ENCODE data around the gene GLRX3.

GLRX3 gene

DNA sequence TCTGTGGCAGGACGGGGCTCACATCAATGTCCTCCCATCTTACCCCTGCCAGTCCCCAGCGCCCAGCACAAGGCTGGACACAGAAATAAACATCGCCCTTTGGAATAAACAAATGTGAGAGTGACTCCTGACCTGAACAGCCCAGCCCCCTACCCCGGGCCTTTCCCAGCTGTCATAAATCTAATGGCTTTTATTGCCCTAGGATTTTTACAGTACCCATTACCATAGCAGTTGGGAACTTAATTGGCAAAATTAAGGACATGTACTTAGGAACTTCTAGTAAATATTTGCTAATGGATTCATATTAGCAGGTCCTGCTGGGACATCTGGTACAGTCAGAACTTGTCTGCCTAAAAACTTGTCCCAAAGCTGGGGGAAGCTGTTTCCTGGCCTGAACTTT is 76.6 kb downstream of the GLRX3 start:
- no peak for DNase-seq (ENCODE audit: low spot score)
- no peak for TF ChIP-seq CTCF (IDR thresholded peaks at IDR 0.05; ENCODE audit: borderline replicate concordance, control extremely low read depth, extremely low read depth, insufficient read depth, missing control alignments)
- in situ Hi-C loops (cut with MboI; ENCODE audit: low sequenced_read_pairs, unreplicated experiment), result no loop called here

- no peak for TF ChIP-seq CTCF (IDR thresholded peaks at IDR 0.05; ENCODE audit: borderline replicate concordance, control extremely low read depth, extremely low read depth, insufficient read depth, missing control alignments)
- no peak for DNase-seq (ENCODE audit: low spot score)
- in situ Hi-C loops (cut with MboI; ENCODE audit: low sequenced_read_pairs, unreplicated experiment), result no loop called here
These were observed 77.3 kb downstream of the GLRX3 start for GRCh38 chr10:130213286-130214080.

DNA sequence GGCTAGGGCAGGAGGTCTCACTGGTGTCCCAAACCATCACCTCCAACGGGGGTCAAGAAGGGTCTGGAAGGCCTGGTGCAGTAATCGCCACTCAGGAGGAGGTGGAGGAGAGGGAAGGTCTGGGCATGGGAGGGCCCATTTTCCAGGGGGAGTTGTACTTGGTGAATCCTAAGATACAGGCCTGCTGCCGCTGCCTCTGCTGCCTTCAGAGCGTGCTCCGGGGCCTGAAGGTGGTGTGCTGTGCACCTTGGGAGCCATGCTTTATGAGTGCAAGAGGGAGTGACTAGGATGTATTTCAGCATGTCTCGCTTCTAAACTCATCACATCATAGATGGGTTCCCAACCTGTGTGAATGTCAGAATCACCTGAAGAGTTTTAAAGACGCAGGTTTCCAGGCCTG is 78.2 kb downstream of the GLRX3 start:
- DNase-seq (ENCODE audit: low spot score), result no peak
- in situ Hi-C loops (cut with MboI; ENCODE audit: low sequenced_read_pairs, unreplicated experiment), result no loop called here
- TF ChIP-seq CTCF (IDR thresholded peaks at IDR 0.05; ENCODE audit: borderline replicate concordance, control extremely low read depth, extremely low read depth, insufficient read depth, missing control alignments), result no peak

GRCh38 chr10:130215151-130215930 is 79.2 kb downstream of the GLRX3 start:
- no peak for TF ChIP-seq CTCF (IDR thresholded peaks at IDR 0.05; ENCODE audit: borderline replicate concordance, control extremely low read depth, extremely low read depth, insufficient read depth, missing control alignments)
- no peak for DNase-seq (ENCODE audit: low spot score)
- in situ Hi-C loops (cut with MboI; ENCODE audit: low sequenced_read_pairs, unreplicated experiment), result no loop called here

DNA sequence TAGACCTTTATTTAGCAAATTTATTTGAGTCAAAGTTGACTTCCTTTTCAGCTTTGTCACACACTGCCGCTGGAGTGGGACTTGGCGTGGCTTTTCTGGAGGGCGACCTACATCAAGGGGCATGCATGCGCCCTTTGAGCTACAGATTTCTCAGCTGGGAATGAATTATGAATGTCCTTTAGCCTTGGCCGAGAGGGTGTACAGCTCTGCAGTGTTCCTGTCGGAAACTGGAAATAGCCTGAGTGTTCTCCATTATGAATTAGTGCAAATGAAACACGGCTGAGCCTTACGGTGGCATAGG is 79.7 kb downstream of the GLRX3 start:
- no peak for TF ChIP-seq CTCF (IDR thresholded peaks at IDR 0.05; ENCODE audit: borderline replicate concordance, control extremely low read depth, extremely low read depth, insufficient read depth, missing control alignments)
- no peak for DNase-seq (ENCODE audit: low spot score)
- in situ Hi-C loops (cut with MboI; ENCODE audit: low sequenced_read_pairs, unreplicated experiment), result no loop called here

DNA sequence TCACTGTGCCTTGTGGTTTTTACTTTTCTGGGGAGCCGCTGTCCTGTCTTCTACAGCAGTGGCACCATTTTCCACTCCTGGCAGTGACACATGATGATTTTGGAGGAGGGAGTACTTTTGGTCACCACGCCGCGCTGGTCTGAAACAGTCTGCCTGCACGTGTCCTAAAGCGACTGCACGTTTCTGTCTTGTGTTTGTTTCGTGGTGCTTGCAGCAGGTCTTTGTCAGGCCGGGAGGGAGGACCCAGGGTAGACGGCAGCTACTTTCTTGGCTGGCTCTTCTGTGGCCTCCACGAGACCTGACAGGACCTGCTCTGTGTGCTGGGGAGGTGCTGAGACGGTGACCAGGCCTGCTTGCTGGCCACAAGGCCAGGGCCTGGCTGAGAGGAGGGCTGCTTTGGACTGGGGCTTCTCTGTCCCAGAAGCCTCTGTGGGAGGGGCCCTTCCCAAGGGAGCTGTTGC is 82.0 kb downstream of the GLRX3 start:
- DNase-seq (ENCODE audit: low spot score), result no peak
- no peak for TF ChIP-seq CTCF (IDR thresholded peaks at IDR 0.05; ENCODE audit: borderline replicate concordance, control extremely low read depth, extremely low read depth, insufficient read depth, missing control alignments)
- in situ Hi-C loops (cut with MboI; ENCODE audit: low sequenced_read_pairs, unreplicated experiment), result no loop called here

Data from GM13976 (cell line).